Testis (tissue), 3 donors: ENCODE results near the gene CD79A. TPM values are rescaled to one million over a fixed set of nuclear protein-coding genes. Genes with fewer than 3 reads are reported as not detected.

ENCODE experiments used
- DNase-seq: peaks from one replicate; pipeline ENCODE4 v3.0.0-alpha.2; 2019
- H3K27ac ChIP-seq, 2 donors: fragments of 200-600 bp; sonication (generic); one replicate each; pipeline ENCODE4 v1.5.1; 2019
- H3K27me3 ChIP-seq: fragments of 200-600 bp; sonication (generic); one replicate; pipeline ENCODE4 v1.5.1; 2019
- H3K36me3 ChIP-seq: fragments of 200-600 bp; sonication (generic); one replicate; pipeline ENCODE4 v1.5.1; 2017; ENCODE audit warnings: low read depth; ENCODE audit errors: missing control alignments
- H3K4me1 ChIP-seq: fragments of 200-600 bp; sonication (generic); one replicate; pipeline ENCODE4 v1.5.1; 2019
- H3K4me3 ChIP-seq, 2 donors: fragments of 200-600 bp; sonication (generic); one replicate each; pipeline ENCODE4 v1.5.1; 2017 to 2019
- H3K9me3 ChIP-seq: fragments of 200-600 bp; sonication (generic); one replicate; pipeline ENCODE4 v1.5.1; 2017
- CTCF ChIP-seq, 3 experiments: fragments of 450-650 bp in 2 of 3; fragments of 200-600 bp in 1 of 3; sonication (generic) in 1 of 3; IDR thresholded peaks; one replicate each; pipeline ENCODE4 v1.5.1; 2016 to 2019; ENCODE audit warnings: antibody characterized with exemption in 3 of 3, mild to moderate bottlenecking in 2 of 3, moderate library complexity in 1 of 3
- POLR2A ChIP-seq: fragments of 450-650 bp; IDR thresholded peaks from one replicate; pipeline ENCODE4 v1.6.1; 2017; ENCODE audit warnings: antibody characterized with exemption, mild to moderate bottlenecking, moderate library complexity
- WGBS, 2 donors: methylation state at CpG; one replicate each; pipeline ENCODE4 v1.1.5; 2018; 5-methylcytosine and 5-hydroxymethylcytosine counted together
- intact Hi-C: fragments of 100-400 bp; cut with DNase I; formaldehyde crosslinking; loops from one replicate; pipeline ENCODE4 v1.15.1; 2023; ENCODE audit warnings: low total_unique reads
- polyA plus RNA-seq: library from polyadenylated mRNA; stranded (reverse); fragments of 350-450 nt; fragmentation: Illumina TruSeq; extraction: RNeasy Lipid Tissue Mini Kit (QIAGEN cat#74804); gene quantifications from one replicate; pipeline ENCODE4 v1.2.3, GENCODE V29; 2014; ENCODE audit warnings: low read depth, low replicate concordance; ENCODE audit not compliant: insufficient read depth
- total RNA-seq, 2 donors: library from RNA; depleted of rRNA; stranded (reverse); fragments of >200 nt; gene quantifications; one replicate each; pipeline ENCODE4 v1.2.3, GENCODE V29; 2016

Gene CD79A
- total and polyA plus RNA-seq, 3 donors from 2014 or later = 0.87 to 3.6 TPM; not detected in 1

- 80 to 85% methylated on average over 5 of the region's 5 CpGs for WGBS, 2 donors
- intact Hi-C loops = no loop called here
- Histone ChIP-seq H3K9me3 (no peaks in the 10 kb centered on the region), H3K27me3 (no peaks in the 10 kb centered on the region), H3K4me3 (no peak overlapping the region), H3K27ac (no peak overlapping the region), H3K4me1 (peaks cover 20% of the 10 kb centered on the region), H3K36me3 (no peaks in the 10 kb centered on the region)
- TF ChIP-seq CTCF (IDR thresholded peaks at IDR 0.05) (no peak), POLR2A (no peak)
- no peak for DNase-seq
Measured at GRCh38 chr19:41864374-41864773, 12.7 kb upstream of the CD79A start.

- Histone ChIP-seq H3K4me1 (peaks cover 13% of the 10 kb centered on the region), H3K4me3 (no peak overlapping the region), H3K27me3 (no peaks in the 10 kb centered on the region), H3K9me3 (no peaks in the 10 kb centered on the region), H3K27ac (no peak overlapping the region), H3K36me3 (no peaks in the 10 kb centered on the region)
- intact Hi-C loops = no loop called here
- WGBS, 2 donors = 89 to 93% methylated on average over 3 of the region's 3 CpGs
- no peak for DNase-seq
- TF ChIP-seq POLR2A (no peak), CTCF (IDR thresholded peaks at IDR 0.05) (no peak)
Measured at GRCh38 chr19:41866284-41866683, 10.8 kb upstream of the CD79A start.

- Histone ChIP-seq H3K27ac (no peak overlapping the region), H3K4me1 (no peaks in the 10 kb centered on the region), H3K27me3 (no peaks in the 10 kb centered on the region), H3K9me3 (no peaks in the 10 kb centered on the region), H3K36me3 (no peaks in the 10 kb centered on the region), H3K4me3 (no peak overlapping the region)
- TF ChIP-seq CTCF (IDR thresholded peaks at IDR 0.05) (no peak), POLR2A (no peak)
- intact Hi-C loops = no loop called here
- 76 to 87% methylated on average over 10 of the region's 10 CpGs for WGBS, 2 donors
- no peak for DNase-seq
Measured at GRCh38 chr19:41868120-41868988, 8.7 kb upstream of the CD79A start.

GRCh38 chr19:41868989-41869300 lies 8.1 kb upstream of the CD79A start:
- Histone ChIP-seq H3K9me3 (no peaks in the 10 kb centered on the region), H3K4me1 (no peaks in the 10 kb centered on the region), H3K4me3 (no peak overlapping the region), H3K36me3 (no peaks in the 10 kb centered on the region), H3K27me3 (no peaks in the 10 kb centered on the region), H3K27ac (no peak overlapping the region)
- TF ChIP-seq CTCF (IDR thresholded peaks at IDR 0.05) = no peak
- TF ChIP-seq POLR2A = no peak
- DNase-seq = no peak
- 85 to 87% methylated on average over 12 of the region's 12 CpGs for WGBS, 2 donors
- intact Hi-C loops = no loop called here
